DND-41 (cell line): ENCODE results near the gene GRAP2.
"Not testable (repeated sequence)": the region's sequence is repeated elsewhere in the genome, so short reads cannot be mapped to it uniquely, and the experiment has no call there.

ENCODE experiments used
- ATAC-seq: fragments of 200-7000 bp; cut with Tn5 transposase; 3 replicates; pipeline ENCODE4 v1.9.1; 2021; ENCODE audit warnings: low read depth; ENCODE audit not compliant: insufficient read depth
- DNase-seq: peaks from one replicate; pipeline ENCODE4 v3.0.0-alpha.2; 2020
- H2AFZ ChIP-seq: 2 replicates; pipeline ENCODE4 v1.6.0; 2012; ENCODE audit warnings: low read depth, low read length
- H3K27ac ChIP-seq: 2 replicates; pipeline ENCODE4 v1.5.1; 2012; ENCODE audit warnings: low read length, inconsistent platforms
- H3K27me3 ChIP-seq: fragments of 200-600 bp; sonication (generic); 2 replicates; pipeline ENCODE4 v1.6.0; 2012; ENCODE audit warnings: low read length, mild to moderate bottlenecking, inconsistent platforms; ENCODE audit not compliant: insufficient read depth, poor library complexity
- H3K36me3 ChIP-seq: 2 replicates; pipeline ENCODE4 v1.5.1; 2012; ENCODE audit warnings: low read length, inconsistent platforms; ENCODE audit not compliant: insufficient read depth
- H3K4me1 ChIP-seq: 2 replicates; pipeline ENCODE4 v1.5.1; 2012; ENCODE audit warnings: mild to moderate bottlenecking, low read length; ENCODE audit not compliant: insufficient read depth
- H3K4me2 ChIP-seq: 2 replicates; pipeline ENCODE4 v1.6.0; 2012; ENCODE audit warnings: mild to moderate bottlenecking, moderate library complexity, low read length, inconsistent platforms; ENCODE audit not compliant: insufficient read depth
- H3K4me3 ChIP-seq, 2 experiments: fragments of 200-600 bp in 1 of 2; shearing (Covaris generic) in 1 of 2; 2 replicates each; pipeline ENCODE4 v1.5.1; 2012 to 2016; ENCODE audit warnings: inconsistent platforms in 2 of 2, low read length in 2 of 2, mild to moderate bottlenecking in 2 of 2, low read depth in 1 of 2, moderate library complexity in 1 of 2
- H3K79me2 ChIP-seq: 2 replicates; pipeline ENCODE4 v1.6.0; 2012; ENCODE audit warnings: low read length, inconsistent platforms; ENCODE audit not compliant: insufficient read depth
- H3K9ac ChIP-seq: 2 replicates; pipeline ENCODE4 v1.6.0; 2012; ENCODE audit warnings: low read depth, mild to moderate bottlenecking, inconsistent platforms, low read length, moderate library complexity
- H3K9me3 ChIP-seq: 2 replicates; pipeline ENCODE4 v1.5.1; 2012; ENCODE audit warnings: low read length, moderate library complexity, mild to moderate bottlenecking, inconsistent platforms; ENCODE audit not compliant: insufficient read depth, severe bottlenecking
- H4K20me1 ChIP-seq: 2 replicates; pipeline ENCODE4 v1.6.0; 2012; ENCODE audit warnings: low read length; ENCODE audit not compliant: insufficient read depth
- CTCF ChIP-seq: IDR thresholded peaks from 2 replicates; pipeline ENCODE4 v1.5.1; 2012; ENCODE audit warnings: borderline replicate concordance, low read length, moderate library complexity, mild to moderate bottlenecking; ENCODE audit not compliant: poor library complexity, severe bottlenecking; ENCODE audit errors: extremely low read depth
- EZH2 ChIP-seq: IDR thresholded peaks from 3 replicates; pipeline ENCODE4 v1.6.1; 2012; ENCODE audit warnings: borderline replicate concordance, low read depth, mild to moderate bottlenecking, moderate library complexity, low read length, inconsistent platforms; ENCODE audit not compliant: severe bottlenecking

GRAP2 gene

GRCh38 chr22:39856588-39856987 lies 44.3 kb upstream of the GRAP2 start:
- no peak overlapping the region for H3K4me3 ChIP-seq
- H3K9me3 ChIP-seq: no peaks in the 10 kb centered on the region
- H3K36me3 ChIP-seq: no peaks in the 10 kb centered on the region
- H3K4me2 ChIP-seq: no peak overlapping the region
- no peaks in the 10 kb centered on the region for H3K4me1 ChIP-seq
- DNase-seq: no peak
- H3K9ac ChIP-seq: no peak overlapping the region
- no peaks in the 10 kb centered on the region for H3K27me3 ChIP-seq
- no peaks in the 10 kb centered on the region for H4K20me1 ChIP-seq
- no peak overlapping the region for H3K27ac ChIP-seq
- TF ChIP-seq EZH2 (no peak), CTCF (no peak)
- ATAC-seq: no peak
- H2AFZ ChIP-seq: no peak overlapping the region
- H3K79me2 ChIP-seq: no peaks in the 10 kb centered on the region

GRCh38 chr22:39859903-39860588 lies 40.8 kb upstream of the GRAP2 start:
- Histone ChIP-seq H3K36me3 (no peaks in the 10 kb centered on the region), H3K4me1 (no peaks in the 10 kb centered on the region), H4K20me1 (no peaks in the 10 kb centered on the region), H2AFZ (no peak overlapping the region), H3K79me2 (no peaks in the 10 kb centered on the region), H3K27me3 (no peaks in the 10 kb centered on the region), H3K4me3 (no peak overlapping the region), H3K4me2 (no peak overlapping the region), H3K9ac (no peak overlapping the region), H3K27ac (no peak overlapping the region), H3K9me3 (no peaks in the 10 kb centered on the region)
- no peak for TF ChIP-seq EZH2
- no peak for TF ChIP-seq CTCF
- no peak for DNase-seq
- no peak for ATAC-seq

- H3K27ac ChIP-seq: no peak overlapping the region
- no peaks in the 10 kb centered on the region for H3K27me3 ChIP-seq
- no peak for TF ChIP-seq CTCF
- TF ChIP-seq EZH2: no peak
- no peaks in the 10 kb centered on the region for H4K20me1 ChIP-seq
- DNase-seq (no peak), ATAC-seq (no peak)
- H2AFZ ChIP-seq: no peak overlapping the region
- no peak overlapping the region for H3K9ac ChIP-seq
- no peak overlapping the region for H3K4me3 ChIP-seq
- H3K4me1 ChIP-seq: peaks cover 9% of the 10 kb centered on the region; the same call in 1 of the 2 replicates
- H3K36me3 ChIP-seq: no peaks in the 10 kb centered on the region
- no peaks in the 10 kb centered on the region for H3K9me3 ChIP-seq
- no peaks in the 10 kb centered on the region for H3K79me2 ChIP-seq
- no peak overlapping the region for H3K4me2 ChIP-seq
These were observed 32.1 kb upstream of the GRAP2 start for GRCh38 chr22:39868741-39869140.

GRCh38 chr22:39869797-39870196 lies 31.1 kb upstream of the GRAP2 start:
- not testable (repeated sequence) for H3K9me3 ChIP-seq, H4K20me1 ChIP-seq, H3K79me2 ChIP-seq, H3K4me2 ChIP-seq, H3K27ac ChIP-seq, ATAC-seq, DNase-seq, H3K36me3 ChIP-seq, H3K4me1 ChIP-seq, H2AFZ ChIP-seq, H3K4me3 ChIP-seq, H3K27me3 ChIP-seq, H3K9ac ChIP-seq
